GM19468 (cell line): ENCODE results near the gene DRC3.

ENCODE experiments used
- ATAC-seq: cut with Tn5 transposase; IDR thresholded peaks from one replicate; pipeline ENCODE4 v1.9.1; 2021; ENCODE audit warnings: mild to moderate bottlenecking, moderate library complexity, moderate number of reproducible peaks; ENCODE audit not compliant: unreplicated experiment; ENCODE audit errors: extremely low read depth

Gene DRC3

GRCh38 chr17:18039535-18040260 lies 67.0 kb downstream of the DRC3 start:
- ATAC-seq: no peak

- ATAC-seq: no peak
Measured at GRCh38 chr17:18040261-18040858, 67.7 kb downstream of the DRC3 start.

GRCh38 chr17:18041776-18042175 lies 69.1 kb downstream of the DRC3 start:
- no peak for ATAC-seq

GRCh38 chr17:18042983-18043382 lies 70.3 kb downstream of the DRC3 start:
- ATAC-seq: no peak

GRCh38 chr17:18043491-18043890 lies 70.8 kb downstream of the DRC3 start:
- ATAC-seq: no peak

GRCh38 chr17:18044609-18045008 lies 71.9 kb downstream of the DRC3 start:
- ATAC-seq: no peak

GRCh38 chr17:18045691-18046350 lies 73.2 kb downstream of the DRC3 start:
- ATAC-seq: no peak

GRCh38 chr17:18055597-18055996 lies 82.9 kb downstream of the DRC3 start:
- ATAC-seq: no peak

- no peak for ATAC-seq
Measured at GRCh38 chr17:18056214-18056613, 83.6 kb downstream of the DRC3 start.

- ATAC-seq: no peak
Measured at GRCh38 chr17:18059283-18059682, 86.6 kb downstream of the DRC3 start.

GRCh38 chr17:18064053-18064452 lies 91.4 kb downstream of the DRC3 start:
- ATAC-seq: no peak

GRCh38 chr17:18065546-18065945 lies 92.9 kb downstream of the DRC3 start:
- no peak for ATAC-seq
